ENCODE results near the gene IFT122.

IFT122 gene

DNA sequence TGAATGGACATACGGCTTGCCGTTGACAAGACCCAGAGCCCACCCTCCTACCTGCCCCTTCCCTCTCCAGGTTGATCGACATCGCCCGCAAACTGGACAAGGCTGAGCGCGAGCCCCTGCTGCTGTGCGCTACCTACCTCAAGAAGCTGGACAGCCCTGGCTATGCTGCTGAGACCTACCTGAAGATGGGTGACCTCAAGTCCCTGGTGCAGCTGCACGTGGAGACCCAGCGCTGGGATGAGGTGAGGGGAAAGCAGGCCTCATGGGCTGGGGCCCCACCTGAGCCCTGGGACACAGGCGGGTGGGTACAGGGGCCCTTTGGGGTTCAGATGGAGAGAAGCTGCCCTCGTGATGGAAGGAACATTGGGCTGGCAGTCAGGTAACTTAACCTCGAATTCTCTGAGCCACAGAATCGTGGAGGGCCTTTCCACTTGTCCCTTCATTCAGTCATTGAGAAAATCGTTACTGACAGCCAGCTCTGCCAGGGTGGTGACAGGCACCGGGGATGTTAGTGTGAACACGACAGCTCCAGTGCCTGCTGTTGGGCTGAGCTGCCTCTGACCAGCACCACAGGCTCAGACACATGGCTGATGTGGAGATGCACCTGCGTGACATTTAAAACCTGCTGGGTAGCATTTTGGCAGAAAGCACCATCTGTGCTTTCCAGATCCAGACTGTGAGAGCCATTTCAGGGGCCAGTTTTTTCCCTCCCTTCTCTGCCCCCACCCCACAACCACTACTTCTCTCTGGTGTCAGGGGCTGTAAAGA lies 62.8 kb downstream of the IFT122 start:
- Histone ChIP-seq H3K4me1 (peaks cover 30% of the 10 kb centered on the region), H3K27me3 (no peaks in the 10 kb centered on the region), H3K9me3 (no peaks in the 10 kb centered on the region), H3K4me3 (ENCODE audit: low read depth, low read length) (no peak overlapping the region), H3K36me3 (no peaks in the 10 kb centered on the region)
- TF ChIP-seq, protein P1, sequence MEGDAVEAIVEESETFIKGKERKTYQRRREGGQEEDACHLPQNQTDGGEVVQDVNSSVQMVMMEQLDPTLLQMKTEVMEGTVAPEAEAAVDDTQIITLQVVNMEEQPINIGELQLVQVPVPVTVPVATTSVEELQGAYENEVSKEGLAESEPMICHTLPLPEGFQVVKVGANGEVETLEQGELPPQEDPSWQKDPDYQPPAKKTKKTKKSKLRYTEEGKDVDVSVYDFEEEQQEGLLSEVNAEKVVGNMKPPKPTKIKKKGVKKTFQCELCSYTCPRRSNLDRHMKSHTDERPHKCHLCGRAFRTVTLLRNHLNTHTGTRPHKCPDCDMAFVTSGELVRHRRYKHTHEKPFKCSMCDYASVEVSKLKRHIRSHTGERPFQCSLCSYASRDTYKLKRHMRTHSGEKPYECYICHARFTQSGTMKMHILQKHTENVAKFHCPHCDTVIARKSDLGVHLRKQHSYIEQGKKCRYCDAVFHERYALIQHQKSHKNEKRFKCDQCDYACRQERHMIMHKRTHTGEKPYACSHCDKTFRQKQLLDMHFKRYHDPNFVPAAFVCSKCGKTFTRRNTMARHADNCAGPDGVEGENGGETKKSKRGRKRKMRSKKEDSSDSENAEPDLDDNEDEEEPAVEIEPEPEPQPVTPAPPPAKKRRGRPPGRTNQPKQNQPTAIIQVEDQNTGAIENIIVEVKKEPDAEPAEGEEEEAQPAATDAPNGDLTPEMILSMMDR (IDR thresholded peaks at IDR 0.05; ENCODE audit: low read depth, low read length) = no peak
- no peak for DNase-seq

DNA sequence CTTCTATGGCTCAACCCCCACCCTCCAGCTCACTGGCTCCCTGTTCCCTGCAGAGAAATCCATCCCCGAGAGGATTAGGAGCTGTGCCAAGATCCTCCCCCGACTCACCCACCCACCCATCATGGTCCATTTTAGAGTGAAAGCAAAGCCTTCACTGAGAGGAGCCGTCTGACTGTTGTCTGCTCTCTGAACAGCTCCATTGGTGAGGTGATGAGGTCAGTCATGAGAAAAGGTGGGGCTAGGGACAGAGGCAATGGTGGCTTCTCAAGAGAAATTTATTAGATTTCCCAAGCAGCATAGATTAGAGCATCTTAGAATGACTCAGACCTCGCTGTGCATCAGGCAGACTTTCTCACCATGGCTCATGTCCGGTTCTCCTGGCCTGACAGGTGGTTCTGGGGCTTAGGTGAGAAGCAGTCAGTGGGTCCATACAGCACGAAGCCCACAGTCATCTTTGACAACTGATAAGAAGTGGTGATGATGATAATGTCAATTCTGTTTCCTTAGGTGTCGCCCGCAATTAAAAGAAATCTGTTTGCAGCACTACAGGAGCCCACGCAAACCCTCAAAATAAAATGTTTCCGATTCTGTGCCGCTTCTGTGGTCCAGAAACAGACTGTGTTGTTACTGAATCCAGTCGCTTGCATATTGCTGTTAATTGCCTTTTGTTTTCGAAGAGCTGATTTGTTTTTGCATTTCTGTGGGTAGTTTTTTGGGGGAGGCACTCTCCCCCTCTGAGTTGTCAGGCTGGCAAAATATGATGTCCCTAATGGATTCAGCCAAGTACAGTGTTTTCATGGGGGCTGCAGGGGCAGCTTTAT lies 63.7 kb downstream of the IFT122 start:
- Histone ChIP-seq H3K4me1 (peaks cover 30% of the 10 kb centered on the region), H3K27me3 (no peaks in the 10 kb centered on the region), H3K36me3 (no peaks in the 10 kb centered on the region), H3K9me3 (no peaks in the 10 kb centered on the region), H3K4me3 (ENCODE audit: low read depth, low read length) (no peak overlapping the region)
- peak; percentile 29 for DNase-seq
- TF ChIP-seq, protein P1 (IDR thresholded peaks at IDR 0.05; ENCODE audit: low read depth, low read length) = no peak

DNA sequence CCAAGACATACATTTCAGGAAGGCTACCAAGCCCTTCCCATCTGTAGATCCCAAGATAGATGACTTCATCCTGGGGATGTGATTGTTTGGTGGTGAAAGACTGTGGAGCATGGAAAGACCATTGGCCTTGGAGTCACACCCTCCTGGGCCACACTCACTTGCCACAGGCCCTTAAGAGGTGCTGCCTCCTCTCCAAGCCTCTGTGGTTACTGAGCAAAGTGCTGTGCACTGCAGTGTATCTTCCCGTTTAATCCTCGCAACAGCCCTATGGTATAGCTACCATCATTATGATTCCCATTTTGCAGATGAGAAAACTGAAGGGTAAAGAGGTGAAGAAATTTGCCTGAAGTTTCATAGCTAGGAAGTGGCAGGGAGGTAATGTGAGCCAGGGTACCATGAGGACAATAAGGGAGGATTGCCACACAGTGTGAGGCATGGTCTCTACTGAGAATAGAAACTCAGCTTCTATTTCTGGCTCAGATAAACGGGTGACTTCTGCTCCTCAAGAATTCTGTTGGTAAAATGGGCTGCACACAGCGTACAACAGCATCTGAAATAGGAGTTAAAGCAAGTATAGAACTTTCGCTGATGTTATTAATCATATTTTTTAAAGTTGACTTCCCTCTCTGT lies 64.6 kb downstream of the IFT122 start:
- Histone ChIP-seq H3K4me3 (ENCODE audit: low read depth, low read length) (no peak overlapping the region), H3K9me3 (no peaks in the 10 kb centered on the region), H3K36me3 (no peaks in the 10 kb centered on the region), H3K4me1 (peaks cover 30% of the 10 kb centered on the region), H3K27me3 (no peaks in the 10 kb centered on the region)
- DNase-seq = no peak
- TF ChIP-seq, protein P1 (IDR thresholded peaks at IDR 0.05; ENCODE audit: low read depth, low read length) = no peak

DNA sequence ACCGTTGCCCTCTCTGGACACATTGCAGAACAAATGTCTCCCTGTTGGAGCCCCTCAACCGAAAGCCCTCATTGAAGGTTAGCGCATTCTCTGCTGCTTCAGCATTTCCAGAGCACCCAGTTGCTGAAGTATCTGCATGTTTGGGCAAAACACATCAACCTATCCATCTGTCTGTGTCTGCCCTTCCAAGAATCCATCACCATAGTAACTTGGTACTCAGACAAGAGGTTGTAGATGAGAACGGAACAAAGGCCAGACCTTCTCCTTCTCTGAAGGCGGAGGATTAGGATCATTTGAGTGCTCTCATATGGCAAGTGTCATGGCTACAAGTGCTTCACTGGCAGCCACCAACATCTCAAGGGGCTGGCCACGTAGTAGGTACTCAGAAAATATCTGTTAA lies 65.3 kb downstream of the IFT122 start:
- Histone ChIP-seq H3K27me3 (no peaks in the 10 kb centered on the region), H3K9me3 (no peaks in the 10 kb centered on the region), H3K4me1 (peaks cover 30% of the 10 kb centered on the region), H3K36me3 (no peaks in the 10 kb centered on the region), H3K4me3 (ENCODE audit: low read depth, low read length) (no peak overlapping the region)
- TF ChIP-seq, protein P1 (IDR thresholded peaks at IDR 0.05; ENCODE audit: low read depth, low read length) = no peak
- DNase-seq = no peak

DNA sequence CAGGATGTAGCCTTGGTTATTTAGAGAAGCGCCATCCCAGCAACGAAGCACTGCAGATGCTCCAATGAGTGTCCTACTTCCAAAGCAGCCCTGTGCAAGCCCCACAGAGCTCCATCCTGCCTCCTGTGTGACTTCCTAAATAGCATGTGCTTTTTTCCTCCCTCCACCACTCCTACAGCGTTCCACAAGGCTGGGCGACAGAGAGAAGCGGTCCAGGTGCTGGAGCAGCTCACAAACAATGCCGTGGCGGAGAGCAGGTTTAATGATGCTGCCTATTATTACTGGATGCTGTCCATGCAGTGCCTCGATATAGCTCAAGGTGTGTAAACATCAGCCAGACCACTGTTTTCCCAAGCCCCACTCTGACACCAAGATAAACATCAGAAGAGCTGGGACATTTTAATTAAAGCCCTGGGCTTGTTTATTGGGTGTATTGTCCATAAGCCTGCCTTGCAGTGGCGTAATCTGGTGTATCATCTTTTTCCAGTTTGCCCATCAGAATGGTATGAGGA lies 66.3 kb downstream of the IFT122 start:
- DNase-seq = no peak
- Histone ChIP-seq H3K4me1 (peaks cover 30% of the 10 kb centered on the region), H3K27me3 (no peaks in the 10 kb centered on the region), H3K36me3 (no peaks in the 10 kb centered on the region), H3K4me3 (ENCODE audit: low read depth, low read length) (no peak overlapping the region), H3K9me3 (no peaks in the 10 kb centered on the region)
- TF ChIP-seq, protein P1 (IDR thresholded peaks at IDR 0.05; ENCODE audit: low read depth, low read length) = no peak
